ENCODE data around the gene ZBED1. TPM values are rescaled to one million over a fixed set of nuclear protein-coding genes. Genes with fewer than 3 reads are reported as not detected.
"Not testable (repeated sequence)": the region's sequence is repeated elsewhere in the genome, so short reads cannot be mapped to it uniquely, and the experiment has no call there.

The ZBED1 gene
- polyA plus RNA-seq, 1 donor = 15.9 TPM

DNA sequence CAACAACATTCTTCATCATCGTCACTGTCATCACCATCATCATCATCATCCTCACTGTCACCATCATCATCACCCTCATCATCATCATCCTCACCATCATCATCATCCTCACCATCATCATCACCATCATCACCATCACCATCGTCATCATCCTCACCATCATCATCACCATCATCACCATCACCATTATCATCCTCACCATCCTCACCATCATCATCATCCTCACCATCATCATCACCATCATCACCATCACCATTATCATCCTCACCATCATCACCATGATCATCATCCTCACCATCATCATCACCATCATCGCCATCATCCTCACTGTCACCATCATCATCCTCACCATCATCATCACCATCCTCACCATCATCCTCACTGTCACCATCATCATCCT is 18.9 kb upstream of the ZBED1 start:
- not testable (repeated sequence) for DNase-seq (ENCODE audit: low read depth)

DNA sequence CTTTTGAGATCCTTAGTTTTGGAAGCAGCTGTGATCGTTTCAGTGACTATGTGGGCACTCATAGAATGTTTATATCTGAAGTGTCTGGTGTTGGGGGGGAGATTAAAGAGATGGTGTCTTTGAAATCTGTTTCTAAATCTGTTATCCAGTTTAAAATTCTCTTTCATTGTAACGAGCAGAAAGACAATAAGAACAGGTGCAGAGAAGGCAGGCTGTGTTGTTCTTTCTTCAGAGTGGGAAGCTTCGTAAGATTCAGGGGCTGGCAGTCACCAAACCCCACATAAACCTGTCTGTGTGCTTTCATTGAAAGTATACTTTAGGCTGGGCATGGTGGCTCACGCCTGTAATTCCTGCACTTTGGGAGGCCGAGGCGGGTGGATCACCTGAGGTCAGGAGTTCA is 16.3 kb upstream of the ZBED1 start:
- no peak for DNase-seq (ENCODE audit: low read depth)

DNA sequence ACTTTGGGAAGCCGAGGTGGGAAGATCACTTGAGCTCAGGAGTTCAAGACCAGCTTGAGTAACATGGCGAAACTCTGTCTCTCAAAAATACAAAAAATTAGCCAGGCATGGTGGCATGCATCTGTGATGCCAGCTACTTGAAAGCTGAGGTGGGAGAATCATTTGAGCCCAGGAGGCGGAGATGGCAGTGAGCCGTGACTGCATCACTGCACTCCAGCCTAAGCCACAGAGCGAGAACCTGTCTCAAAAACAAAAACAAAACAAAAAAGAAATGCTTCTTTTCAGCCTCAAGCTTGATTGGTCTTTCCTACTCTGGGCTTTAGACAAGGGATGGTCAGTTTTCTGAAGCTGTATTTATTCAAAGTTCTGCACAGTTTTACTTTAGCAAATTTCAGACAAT is 15.8 kb upstream of the ZBED1 start:
- DNase-seq (ENCODE audit: low read depth) = no peak

DNA sequence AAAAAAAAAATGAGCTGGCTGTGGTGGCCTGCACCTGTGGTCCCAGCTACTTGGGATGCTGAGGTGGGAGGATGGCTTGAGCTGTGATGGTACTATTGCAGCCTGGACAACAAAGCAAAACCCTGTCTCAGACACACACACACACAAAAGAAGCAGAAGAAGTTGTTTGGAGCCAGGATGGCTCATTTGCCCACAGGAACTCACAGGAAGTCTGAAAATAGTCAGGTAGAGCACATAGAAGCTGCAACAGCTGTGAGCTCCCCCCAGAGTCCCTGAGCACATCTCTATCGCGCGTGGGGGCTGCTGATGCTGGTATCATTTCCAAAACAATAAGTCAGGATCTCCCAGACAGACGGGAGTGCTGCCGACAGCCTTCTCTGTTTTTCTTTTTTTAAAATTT is 13.4 kb upstream of the ZBED1 start:
- no peak for DNase-seq (ENCODE audit: low read depth)

DNA sequence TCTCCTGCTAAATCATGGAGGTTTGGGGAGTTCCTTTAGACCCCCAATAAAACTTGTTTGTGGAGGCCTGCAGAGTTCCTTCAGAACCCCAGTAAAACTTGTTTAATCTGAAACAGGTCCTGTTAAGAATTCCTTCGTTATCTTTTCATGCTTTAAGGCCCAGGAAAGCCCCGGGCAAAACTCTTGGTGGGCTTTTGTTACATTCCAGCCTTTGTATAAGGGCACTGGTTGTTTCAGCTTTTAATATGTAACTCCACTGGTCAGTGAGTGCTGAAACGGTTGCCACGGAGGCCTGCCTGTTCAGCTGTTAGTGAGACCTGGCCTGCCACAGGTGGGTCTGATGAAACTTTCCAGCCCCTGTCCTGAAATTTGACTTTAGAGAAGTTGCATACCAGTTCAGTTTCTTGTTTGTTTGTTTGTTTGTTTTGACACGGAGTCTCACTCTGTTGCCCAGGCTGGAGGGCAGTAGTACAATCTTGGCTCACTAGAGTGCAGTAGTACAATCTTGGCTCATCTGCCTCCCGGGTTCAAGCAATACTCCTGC is 12.4 kb upstream of the ZBED1 start:
- DNase-seq (ENCODE audit: low read depth) = no peak

DNA sequence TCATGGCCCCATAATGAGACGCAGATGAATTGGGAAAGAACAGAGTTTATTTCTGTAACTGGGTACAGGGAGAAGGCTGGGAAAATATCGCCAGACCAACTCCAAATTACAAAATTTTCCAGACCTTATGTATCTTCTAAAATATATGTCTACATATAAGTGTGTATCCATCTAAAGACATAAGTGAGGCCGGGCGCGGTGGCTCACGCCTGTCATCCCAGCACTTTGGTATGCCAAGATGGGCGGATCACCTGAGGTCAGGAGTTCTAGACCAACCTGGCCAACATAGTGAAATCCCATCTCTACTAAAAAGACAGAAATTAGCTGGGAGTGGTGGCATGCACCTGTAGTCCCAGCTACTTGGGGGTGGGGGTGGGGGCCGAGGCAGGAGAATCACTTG is 11.7 kb upstream of the ZBED1 start:
- no peak for DNase-seq (ENCODE audit: low read depth)

DNA sequence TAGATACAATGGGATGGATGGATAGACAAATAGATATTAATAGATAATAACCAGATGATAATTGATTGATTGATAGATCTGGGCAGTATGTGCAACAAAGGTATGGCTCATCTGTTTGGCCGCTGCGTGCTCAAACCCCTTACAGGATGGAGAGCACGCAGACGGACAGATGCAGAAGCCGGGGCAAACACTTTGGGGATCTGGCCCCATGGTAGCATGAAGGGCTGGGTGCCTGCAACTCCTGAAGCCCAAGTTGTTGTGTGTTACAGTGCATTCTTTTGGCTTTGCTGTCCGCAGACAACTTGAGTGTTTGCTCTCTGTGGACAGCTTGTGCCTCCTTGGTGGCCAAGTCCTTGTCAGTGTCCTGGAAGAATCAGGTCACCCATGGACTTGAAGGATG is 10.6 kb upstream of the ZBED1 start:
- DNase-seq (ENCODE audit: low read depth) = no peak

DNA sequence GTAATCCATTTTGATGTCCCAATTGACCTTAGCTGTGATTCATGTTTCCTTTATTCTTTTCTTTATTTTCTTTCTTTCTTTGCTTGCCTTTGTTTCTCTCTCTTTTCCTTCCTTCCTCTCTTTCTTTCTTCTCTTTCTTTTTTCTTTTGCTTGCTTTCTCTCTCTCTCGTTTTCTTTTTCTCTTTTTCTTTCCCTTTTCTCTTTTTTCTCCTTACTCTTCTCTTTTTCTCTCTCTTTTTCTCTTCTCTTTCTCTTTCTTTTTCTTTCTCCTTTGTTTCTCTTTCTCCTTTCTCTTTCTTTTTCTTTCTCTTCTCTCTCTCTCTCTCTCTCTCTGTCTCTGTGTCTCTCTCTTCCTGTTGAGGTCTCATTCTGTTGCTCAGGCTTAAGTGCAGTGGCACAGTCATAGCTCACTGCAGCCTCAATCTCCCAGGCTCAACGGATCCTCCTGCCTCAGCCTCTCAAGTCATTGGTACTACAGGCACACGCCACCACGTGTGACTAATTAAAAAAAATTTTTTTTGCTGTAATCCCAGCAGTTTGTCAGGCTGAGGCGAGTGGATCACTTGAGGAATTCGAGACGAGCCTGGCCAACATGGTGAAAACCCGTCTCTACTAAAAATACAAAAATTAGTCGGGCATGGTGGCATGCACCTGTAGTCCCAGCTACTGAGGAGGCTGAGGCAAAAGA is 8.0 kb upstream of the ZBED1 start:
- no peak for DNase-seq (ENCODE audit: low read depth)

DNA sequence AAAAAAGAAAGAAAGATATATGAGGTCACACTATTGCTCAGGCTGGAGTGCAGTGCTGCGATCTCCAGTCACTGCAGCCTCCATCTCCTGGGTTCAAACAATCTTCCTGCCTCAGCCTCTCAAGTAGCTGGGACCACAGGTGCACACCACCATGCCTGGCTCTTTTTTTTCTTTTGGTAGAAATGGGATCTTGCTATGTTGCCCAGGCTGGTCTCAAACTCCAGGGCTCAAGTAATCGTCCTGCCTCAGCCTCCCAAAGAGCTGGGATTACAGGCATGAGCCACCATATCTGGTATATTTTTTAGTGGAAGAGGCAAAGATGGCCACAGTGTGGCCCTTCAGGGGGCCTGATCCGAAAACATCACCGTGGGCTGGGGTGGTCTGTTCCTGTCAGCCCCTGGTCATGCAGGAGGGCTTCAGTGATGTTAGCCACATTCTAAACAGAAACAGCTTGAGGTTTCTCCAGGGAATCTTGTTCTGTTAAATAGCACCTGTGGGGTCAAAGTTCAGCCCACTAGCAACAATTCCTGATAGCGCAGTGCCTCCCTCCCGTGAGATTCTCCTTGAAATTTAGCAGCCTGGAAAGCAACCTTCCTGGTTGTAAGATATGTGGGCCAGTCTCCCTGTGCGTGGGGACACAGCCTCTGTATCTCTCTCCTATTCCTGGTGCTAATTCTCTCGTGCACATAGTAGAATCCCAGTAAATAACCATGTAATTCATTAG is 7.3 kb upstream of the ZBED1 start:
- no peak for DNase-seq (ENCODE audit: low read depth)

DNA sequence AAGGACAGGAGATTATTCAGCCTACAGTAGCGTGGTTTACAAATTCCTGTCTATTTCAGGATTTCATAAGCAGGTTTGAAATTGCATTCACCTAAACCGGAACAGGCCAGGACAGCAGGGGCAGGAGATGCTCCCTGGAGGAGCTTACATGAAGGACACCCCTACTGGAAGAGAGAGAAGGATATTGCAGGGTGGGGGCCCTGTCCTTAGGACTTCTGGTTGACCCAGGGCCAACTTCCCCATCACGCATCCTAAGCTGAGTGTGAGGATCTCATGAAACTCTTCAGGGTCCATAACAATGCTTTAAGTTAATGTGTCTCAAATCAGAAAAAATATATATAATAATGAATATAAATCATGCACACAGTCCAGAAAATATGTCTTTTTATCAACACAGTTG is 6.4 kb upstream of the ZBED1 start:
- no peak for DNase-seq (ENCODE audit: low read depth)

DNA sequence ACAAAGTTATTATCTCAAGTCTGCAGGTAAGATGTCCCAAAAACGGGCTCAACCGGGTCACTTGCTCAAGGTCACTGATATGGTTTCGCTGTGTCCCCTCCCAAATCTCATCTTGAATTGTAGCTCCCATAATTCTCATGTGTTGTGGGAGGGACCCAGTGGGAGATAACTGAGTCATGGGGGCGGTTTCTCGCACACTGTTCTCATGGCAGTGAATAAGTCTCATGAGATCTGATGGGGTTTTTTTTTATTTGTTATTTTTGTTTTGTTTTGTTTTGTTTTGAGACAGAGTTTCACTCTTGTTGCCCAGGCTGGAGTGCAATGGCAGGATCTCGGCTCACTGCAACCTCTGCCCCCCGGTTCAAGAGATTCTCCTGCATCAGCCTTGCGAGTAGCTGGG is 4.6 kb upstream of the ZBED1 start:
- DNase-seq (ENCODE audit: low read depth) = not testable (repeated sequence)

DNA sequence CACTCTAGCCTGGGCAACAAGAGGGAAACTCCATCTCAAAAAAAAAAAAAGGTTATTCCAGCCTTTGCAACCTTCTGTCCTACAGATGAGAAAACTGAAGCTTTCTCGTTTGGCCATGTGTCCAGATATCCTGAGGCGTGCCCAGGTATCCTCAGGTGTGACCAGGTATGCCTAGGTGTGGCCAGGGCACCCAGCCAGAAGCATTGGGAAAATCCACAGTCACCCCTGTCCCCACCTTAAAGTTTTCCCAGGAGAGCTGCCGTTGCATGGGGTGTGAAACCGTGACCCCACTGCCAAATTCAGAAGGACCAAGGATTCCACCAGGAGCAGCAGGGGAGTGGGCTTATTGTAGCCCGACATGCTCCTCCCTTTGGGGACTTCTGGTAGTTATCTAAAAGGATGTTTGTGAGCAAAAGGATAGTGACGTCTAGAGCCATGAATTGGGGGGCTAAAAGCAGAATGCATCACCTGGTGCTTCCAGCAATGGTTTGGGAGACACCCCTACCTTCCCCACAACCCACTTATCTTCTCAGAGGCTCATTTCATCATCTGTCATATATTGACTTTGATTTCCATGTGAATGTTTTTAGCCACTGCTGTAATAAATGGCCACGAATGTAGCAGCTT is 4.0 kb upstream of the ZBED1 start:
- no peak for DNase-seq (ENCODE audit: low read depth)

DNA sequence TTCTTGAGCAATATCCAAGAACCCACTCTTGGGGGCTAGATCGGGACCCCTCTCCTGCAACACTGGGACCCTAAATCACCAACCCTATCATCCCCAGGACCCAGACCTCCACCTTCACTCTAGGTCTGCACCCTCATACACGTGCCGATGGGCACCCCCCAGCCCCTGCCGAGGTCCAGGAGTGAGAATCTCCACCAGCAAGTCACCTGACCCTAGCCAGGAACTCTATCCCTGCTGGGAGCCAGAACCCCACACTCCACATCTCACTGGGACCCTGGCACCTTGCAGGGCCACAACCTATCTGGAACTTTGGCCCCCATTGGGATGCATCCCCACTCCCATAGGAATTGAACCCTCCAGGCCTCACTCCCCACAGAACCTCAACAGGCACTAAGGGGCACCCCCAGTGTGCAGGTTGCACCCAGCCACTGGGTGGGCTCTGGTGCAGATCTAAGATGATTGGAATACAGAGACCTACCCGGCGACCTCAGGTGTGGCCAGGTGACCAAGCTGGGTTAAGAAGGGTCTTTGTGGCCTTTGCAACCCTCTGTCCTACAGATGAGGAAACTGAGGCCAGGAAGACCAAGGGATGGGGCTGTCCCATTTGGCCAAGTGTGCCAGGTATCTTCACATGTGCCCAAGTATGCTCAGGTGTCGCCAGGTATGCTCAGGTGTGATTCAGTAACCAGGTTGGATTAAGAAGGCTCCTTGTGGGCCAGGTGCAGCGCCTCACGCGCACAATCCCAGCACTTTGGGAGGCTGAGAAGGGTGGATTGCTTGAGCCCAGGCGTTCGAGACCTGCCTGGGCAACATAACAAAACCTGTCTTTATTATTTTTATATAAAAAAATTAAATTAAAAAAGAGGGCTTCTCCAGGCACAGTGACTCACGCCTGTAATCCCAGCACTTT is 3.1 kb upstream of the ZBED1 start:
- DNase-seq (ENCODE audit: low read depth) = no peak

DNA sequence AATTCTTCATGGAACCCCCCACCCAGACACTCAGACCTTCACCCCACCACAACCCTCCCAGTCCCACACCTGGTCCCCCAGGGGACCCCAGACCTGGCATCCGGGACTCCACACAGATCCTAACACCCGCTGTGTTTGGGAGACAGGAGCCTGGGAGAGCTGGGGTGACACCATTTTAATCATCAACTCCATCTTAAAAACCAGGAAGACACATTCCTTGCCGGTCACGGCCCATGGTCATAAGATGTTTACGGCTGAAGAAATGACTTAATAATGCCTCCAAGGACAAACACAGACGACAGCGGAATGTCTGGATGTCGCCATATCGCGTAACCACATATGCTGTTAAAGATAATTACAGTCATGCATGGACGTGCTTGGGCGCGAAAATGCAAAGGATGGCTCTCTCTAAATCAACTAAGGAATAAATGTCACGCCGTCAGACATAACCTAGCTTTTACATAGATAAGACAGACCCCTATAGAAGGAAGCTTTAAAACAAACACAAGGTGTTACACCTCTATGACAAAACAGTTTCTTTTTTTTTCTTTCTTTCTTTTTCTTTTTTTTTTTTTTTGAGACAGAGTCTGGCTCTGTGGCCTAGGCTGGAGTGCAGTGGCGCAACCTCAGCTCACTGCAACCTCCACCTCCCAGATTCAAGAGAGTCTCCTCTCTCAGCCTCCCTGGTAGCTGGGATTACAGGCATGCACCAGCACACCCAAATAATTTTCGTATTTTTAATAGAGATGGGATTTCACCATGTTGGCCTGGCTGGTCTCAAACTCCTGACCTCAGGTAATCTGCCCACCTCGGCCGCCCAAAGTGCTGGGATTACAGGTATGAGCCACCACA is 2.1 kb upstream of the ZBED1 start:
- DNase-seq (ENCODE audit: low read depth) = no peak

DNA sequence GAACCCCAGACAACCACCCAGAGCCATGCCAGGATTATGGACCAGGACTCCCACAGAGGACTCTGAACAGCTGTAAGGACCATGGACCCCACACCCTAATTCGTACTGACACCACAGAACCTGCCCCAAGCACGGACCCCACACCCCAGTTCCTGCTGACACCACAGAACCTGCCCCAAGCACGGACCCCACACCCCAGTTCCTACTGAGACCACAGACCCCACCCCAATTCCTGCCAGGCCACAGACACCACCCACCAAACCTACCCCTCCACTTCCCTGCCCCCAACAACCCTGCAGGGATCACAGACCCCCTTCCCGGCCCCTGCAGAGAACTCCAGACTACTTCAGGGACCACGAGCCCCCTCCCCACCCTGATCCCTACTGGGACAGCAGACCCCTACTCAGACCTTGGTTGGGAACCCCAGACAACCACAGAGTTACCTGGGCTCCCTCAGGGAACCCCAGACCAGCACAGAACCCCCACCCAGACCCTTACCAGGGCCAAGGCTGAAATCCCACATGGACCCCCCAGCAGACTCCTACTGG is 1.4 kb upstream of the ZBED1 start:
- DNase-seq (ENCODE audit: low read depth) = no peak

DNA sequence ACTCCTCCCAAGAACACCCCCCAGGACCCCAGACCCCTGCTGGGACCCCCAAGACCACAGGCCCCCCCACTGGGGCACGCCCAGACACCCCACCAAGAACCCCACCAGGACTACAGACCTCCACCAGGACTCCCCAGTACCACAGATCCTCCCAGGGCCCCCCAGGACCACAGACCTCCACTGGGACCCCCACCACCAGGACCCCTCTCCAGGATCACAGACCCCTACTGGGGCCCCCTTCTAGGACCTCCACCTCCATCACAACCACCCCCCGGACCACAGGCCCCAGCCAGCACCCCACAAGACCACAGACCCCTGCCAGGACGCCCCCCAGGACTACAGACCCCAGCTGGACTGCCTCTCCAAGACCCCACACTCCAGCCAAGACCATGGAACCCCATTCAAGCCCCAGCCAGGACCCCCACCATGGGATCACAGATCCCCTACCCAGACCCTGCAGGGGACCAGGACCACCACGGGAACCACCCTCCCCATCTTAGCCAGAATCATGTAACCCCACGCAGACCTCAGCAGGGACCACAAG is 855 bp upstream of the ZBED1 start:
- DNase-seq (ENCODE audit: low read depth) = no peak

DNA sequence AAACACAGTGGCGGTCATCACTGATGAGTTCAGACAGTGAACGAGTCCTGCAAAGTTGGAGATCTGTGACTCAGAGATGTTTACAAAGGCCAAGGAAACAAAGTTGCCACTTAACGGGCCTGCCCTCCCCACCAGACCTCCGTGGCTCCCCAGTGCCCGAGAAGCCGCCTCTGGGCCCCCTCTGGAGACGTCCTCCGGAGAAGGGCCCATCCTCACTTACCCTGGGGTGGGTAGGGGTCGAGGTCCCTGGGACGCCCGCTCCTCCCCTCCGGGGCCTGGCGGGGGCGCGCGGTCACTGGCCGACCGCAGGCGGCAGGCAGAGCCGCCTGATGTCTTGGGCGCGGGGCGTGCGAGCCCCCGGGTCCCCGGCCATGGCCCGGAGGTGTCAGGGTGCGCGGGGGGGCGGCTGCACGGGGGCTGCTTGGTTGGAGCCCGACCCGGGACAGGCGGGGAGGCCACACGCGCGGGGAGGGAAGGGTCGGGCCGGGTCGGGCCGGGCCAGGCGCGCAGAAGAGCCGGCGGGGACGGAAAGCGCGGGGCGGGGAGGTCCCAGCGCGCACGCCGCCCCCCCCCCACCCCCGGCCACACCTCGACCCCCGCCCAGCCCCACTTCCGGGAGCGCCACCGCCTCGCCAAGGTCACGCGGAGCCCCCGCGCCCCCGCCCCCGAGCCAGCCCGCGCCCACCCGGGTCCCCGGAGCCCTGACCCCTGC is 529 bp downstream of the ZBED1 start:
- no peak for DNase-seq (ENCODE audit: low read depth)

DNA sequence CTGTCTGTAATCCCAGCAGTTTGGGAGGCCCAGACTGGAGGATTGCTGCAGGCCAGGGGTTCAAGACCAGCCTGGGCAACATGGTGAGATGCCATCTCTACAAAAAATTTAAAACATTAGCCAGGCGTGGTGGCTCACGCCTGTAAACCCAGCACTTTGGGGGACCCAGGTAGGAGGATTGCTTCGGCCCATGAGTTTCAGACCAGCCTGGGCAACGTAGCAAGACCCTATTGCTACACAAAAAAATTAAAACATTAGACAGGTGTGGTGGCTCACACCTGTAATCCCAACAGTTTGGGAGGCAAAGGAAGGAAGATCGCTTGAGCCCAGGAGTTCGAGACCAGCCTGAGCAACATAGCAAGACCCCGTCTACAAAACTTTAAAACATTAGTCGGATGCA is 1.3 kb downstream of the ZBED1 start:
- no peak for DNase-seq (ENCODE audit: low read depth)

DNA sequence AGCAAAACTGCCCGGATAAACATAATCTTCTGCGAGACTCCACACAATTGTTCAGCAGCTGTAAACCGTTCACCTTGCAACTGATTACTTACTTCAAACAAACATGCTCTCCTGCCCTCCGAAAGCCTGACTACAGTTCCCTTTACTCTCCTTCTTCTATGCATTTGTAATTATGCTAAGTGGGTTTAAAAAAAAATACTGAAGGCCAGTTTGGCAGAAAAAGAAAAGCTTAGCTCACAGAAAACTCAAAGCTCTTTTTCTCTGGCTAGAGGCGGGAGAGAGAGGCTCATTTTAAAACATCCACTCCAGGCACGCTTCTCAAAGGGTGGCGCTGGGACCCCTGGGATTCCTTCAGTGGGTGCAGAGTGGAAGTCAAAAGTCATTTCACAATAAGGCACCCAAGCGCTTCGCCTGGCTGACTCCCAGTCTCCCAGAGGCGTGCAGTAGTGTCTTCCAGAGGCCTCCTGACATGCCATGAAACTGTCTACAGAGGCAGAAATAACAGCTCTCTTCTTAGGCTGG is 1.9 kb downstream of the ZBED1 start:
- no peak for DNase-seq (ENCODE audit: low read depth)
